Ammon's horn (tissue), 1 donor: Measurements from ENCODE around the gene ADAM12.
"Not testable (repeated sequence)": the region's sequence is repeated elsewhere in the genome, so short reads cannot be mapped to it uniquely, and the experiment has no call there.

Experiments
- DNase-seq: peaks from one replicate; pipeline ENCODE4 v3.0.0-alpha.2; 2016; ENCODE audit warnings: low spot score

ADAM12 gene

DNA sequence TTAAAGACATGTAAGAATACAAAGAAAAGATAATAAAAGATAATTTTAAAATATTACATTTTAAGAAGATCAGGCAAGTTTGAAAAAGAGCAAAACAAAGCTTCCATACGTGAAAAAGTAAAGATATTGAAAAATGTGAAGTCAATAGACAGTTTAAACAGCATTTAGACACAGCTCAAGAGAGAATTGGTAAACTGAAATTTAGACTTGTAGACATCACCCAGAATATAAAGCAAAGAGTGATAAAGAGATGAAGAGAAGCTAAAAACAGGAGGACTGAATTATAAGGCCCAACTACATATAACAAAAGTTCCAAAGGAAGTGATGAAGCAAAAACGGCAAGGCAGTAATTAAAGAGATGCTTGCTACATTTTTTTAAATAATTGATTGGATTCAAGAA, 13.8 kb downstream of the ADAM12 start:
- DNase-seq = no peak

DNA sequence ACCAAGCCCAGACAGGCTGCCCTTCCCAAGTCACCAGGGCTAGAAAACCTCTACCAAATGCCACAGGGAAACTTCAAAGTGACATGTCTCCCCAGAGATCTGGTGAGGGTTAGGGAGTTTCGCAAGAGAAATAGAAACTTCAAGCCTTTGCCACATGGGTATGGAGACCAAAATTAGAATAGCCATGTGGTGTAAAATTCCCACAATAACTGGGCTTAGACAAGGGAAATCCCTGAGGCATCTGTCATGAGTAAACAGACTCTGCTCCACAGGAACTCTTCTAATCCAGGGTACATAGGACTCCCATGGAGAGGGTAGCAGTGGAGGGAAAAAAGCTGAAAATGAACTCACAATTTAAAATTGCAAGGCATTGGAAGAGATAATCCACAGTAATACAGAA, 14.3 kb downstream of the ADAM12 start:
- no peak for DNase-seq

DNA sequence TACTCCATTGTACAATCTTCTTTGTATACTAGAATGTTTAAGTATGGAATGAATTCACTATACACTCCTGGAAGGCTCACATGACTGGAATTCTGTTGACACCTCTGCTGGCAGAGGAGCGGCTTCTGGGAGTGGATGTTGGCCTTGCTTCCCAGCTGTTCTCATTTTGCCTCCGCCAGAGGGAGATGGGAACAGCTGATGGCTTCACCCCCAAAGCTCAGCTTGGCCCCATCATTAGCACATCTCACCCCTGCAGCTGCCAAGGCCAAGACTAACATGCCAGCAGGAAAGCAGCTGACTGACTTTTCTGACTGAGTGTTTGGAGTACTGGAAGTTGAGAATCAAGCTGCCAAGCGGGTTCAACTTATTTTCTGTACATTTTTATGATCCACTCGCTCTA, 15.1 kb downstream of the ADAM12 start:
- DNase-seq = peak; percentile 32

DNA sequence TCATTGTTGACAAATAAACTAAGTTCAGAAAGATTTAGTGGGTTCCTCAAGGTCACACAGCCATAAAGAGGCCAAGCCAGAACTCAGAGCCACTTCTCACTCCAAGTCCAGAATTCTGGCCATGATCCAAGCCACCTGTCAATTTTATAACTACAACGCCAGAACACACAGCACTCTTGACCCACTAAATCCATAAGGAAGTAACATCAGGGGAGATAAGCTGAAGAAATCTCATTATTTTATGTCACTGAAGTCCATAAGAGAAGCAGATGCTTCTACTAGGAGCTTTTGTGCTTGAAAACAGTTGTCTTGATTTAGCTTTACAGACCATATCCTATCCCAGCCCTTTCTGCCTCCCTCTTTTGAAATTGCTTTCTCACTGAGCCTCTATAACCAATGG, 15.9 kb downstream of the ADAM12 start:
- no peak for DNase-seq

DNA sequence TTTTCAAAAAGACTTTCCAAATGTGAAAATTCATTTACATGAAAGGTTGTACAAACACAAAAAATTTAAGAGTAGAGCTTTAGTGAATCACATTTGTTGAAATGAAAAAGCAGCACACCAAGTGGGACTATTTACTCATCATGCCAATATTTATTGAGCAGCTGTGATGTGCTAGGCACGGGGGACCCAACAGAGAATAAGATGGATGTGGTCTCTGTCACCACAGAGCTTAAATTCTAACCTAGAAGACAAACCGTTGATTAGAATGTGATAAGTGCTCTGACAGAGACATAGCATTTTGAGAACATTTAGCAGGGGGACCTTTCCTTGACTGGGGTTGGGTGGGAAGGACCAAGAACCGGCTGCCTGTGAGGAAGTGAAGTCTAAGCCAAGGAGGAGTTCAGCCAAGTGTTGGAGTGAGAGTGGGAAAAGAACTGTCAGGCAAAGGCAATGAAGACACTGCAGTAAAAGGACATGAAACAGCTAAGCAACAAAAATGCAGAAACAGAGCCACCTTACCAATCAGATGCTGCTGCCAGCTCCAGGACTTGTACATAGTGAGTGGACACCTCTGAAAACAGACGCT, 19.1 kb downstream of the ADAM12 start:
- no peak for DNase-seq

DNA sequence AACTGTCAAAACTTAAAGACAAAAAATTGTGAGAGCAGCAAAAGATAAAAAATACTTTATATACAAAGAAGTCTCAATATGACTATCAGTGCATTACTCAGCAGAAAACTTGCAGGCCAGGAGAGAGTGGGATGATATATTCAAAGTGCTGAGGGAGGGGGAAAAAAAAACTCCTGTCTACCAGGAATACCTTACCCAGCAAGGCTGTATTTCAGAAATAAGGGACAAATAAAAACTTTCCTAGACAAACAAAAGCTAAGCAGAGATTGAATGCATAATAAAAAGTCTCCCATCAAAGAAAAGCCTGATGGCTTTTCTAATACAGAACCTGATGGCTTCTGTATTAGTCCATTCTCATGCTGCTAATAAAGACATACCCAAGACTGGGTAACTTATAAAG, 31.1 kb downstream of the ADAM12 start:
- no peak for DNase-seq

DNA sequence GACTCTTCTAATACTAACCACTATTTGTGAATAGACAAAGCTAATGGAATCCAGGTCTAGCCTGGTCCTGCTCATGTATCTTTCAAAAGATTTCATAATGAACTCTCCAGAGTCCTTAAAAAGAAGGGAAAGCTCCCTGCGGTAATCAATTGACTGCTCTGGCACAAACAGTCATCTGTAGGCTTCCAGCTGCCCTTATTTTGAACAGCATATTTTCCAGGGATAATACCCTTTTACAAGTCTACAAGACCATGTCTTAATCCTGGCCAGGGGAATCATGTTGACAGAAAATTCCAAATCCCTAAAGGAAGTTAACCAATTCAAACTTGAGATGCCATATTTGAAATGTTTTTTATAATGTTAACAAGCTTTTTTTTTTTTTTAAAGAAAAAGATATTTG, 34.6 kb downstream of the ADAM12 start:
- DNase-seq = no peak

DNA sequence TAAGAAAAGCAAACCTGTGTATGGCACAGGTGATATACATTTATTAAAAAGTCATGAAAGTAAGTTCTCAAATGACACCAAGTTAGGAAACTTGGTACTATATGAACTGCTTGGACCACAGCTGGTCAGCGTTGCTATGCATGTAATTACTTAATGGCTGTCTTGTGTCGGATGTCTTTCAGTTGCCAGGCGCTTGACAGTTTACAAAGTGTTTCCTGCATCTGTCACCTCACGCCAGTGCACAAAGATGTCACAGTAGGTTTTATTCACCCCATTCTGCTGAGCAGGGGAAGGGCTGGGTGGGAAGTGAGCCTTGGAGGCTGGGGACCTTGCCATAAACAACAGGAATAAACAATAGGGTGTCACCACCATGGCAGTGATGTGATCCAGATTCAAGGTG, 35.8 kb downstream of the ADAM12 start:
- DNase-seq = no peak

DNA sequence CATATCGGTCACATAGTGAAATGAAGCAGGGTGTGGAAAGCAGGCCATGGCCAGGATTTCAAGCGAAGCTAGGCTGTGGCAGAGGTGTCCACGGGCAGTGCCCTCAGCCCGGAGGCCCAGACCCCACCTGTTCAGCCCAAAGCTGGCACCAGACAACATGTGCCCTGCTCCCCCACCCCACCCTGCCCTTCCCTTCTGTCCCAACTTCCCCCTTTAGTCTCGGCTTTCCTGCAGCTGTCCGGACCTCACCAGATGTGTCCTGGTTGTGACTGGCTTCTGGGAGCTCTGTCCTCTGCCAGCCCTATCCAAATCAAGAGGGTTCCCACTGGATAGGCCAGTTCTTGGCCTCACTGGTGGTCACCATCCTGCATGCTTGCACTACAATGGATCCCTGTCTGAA, 37.3 kb downstream of the ADAM12 start:
- DNase-seq = no peak

DNA sequence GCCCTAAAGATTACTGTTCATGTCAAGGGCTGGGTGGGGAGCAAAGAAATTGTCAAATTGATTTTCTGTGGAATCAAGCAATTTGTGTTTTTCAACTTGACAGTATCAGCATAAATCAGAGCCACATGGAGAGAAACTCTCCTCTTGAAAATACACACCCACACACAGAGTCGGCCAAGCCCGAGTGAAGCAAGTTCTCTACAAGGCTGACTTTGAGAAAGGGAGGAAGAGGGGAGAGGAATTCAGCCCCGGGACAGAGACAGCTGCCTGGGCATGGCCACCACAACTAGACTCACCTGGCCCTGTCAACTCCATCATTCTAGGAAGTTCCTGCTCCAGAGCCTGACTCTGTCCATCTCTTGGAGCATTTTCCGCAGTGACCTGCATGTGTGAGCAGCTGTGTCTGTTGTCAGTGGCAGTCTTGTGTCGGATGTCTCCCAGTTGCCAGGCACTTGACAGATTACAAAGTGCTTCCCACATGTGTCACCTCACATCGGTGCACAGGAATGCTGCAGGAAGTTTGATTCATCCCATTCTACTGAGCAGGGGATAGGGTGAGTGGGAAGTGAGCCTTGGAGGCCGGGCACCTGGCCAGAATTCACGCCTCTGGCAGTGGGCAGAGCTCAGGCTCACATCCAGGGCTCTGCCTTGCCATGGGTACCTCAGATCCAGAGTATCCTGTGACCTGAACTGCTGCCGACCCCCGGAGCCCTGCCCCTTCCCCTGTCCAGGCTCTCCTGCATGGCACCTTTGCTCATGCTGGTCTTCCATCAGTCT, 37.9 kb downstream of the ADAM12 start:
- no peak for DNase-seq

DNA sequence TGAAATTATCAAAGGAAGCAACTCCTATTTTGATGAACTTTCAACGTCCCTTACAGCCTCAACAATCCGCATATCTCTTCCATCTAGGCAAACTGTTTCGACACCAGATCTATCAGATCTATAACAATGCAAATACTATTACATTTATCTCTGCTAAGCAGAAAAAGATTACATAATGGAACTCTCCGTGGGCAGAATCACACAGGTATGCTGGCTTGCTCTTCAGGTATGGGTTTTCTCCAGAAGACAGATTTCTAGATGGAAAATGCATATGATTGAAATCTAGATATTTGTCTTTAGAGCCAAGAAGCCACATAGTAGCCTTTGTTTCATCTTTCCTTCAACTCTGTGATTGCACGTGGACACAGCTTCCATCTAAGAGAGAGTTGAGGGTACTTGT, 38.6 kb downstream of the ADAM12 start:
- DNase-seq = no peak

DNA sequence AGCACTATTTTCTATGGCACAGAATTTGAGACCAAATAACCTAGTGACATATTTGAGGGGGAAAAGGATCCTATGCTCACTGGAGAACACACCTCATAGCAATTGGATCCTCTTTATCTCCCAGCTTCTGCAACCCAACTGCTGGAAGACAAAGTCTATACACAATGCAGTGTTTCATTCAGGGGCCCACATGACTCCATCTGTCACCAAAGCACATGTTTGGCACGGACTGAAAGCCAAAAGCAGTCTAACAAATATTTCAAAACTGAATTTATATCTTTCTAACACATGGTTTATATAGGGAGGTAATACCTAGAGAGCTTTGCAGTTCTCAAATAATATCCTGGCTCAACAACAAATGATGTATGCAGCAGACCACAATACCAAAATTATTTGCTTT, 39.2 kb downstream of the ADAM12 start:
- DNase-seq = peak; percentile 61

DNA sequence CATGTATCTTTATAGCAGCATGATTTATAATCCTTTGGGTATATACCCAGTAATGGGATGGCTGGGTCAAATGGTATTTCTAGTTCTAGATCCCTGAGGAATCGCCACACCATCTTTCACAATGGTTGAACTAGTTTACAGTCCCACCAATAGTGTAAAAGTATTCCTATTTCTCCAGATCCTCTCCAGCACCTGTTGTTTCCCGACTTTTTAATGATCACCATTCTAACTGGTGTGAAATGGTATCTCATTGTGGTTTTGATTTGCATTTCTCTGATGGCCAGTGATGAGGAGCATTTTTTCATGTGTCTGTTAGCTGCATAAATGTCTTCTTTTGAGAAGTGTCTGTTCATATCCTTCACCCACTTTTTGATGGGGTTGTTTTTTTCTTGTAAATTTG, 44.8 kb downstream of the ADAM12 start:
- DNase-seq = not testable (repeated sequence)

DNA sequence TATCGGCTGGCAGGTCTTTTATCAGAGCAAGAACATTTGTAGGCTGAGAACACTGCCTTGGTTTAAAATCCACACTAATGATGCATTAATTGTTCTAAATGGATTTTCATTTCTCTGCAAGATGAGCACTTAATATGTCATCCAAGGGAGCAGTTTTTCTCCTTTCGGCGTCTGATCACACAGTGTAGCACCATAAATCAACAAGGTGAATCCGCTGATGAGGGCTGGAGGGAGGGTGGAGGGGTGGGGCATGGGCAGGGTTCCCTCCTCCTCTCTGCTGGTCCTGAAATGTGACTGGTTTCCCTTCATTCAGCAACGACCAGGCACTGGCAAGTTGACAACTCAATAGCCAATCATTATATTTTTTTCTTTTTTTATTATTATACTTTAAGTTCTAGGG, 45.6 kb downstream of the ADAM12 start:
- DNase-seq = no peak

DNA sequence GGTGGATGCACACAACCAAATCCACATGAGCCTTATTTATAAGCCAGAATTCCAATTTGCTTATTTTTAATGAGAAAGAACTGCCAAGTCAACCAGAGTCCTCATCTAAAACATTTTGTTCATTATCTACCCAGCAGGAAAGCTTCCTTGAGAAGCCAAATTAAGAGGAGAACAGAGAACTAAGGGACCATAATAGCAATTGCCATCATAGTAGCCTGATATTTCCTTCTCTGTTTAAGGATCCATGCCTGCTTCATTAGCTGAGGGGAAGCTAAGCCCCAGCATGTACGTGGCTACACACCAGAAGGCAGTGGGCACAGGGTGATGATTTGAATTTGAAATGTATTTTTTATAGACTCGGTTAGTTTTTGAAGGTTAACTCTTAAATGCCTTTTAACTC, 46.8 kb downstream of the ADAM12 start:
- no peak for DNase-seq

DNA sequence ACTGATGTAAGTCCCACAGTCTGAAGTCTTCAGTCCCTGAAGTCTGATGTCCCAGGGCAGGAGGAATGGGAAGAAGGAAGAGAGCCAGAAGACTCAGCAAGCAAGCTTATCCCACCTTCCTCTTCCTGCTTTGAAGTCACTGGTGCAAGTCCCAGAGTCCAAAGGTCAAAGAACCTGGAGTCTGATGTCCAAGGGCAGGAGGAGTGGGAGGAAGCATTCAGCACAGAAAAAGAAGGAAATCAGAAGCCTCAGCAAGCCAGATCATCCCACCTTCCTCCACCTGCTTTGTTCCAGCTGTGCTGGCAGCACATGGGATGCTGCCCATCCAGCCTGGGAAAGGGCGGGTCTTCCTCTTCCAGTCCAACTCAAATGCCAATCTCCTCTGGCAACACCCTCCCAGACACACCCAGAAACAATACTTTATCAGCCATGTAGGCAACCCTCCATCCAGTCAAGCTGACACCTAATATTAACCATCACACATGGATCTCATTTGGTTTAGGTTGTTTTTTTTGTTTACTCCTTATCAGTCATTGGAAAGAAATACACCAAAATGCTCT, 50.9 kb downstream of the ADAM12 start:
- DNase-seq = no peak

DNA sequence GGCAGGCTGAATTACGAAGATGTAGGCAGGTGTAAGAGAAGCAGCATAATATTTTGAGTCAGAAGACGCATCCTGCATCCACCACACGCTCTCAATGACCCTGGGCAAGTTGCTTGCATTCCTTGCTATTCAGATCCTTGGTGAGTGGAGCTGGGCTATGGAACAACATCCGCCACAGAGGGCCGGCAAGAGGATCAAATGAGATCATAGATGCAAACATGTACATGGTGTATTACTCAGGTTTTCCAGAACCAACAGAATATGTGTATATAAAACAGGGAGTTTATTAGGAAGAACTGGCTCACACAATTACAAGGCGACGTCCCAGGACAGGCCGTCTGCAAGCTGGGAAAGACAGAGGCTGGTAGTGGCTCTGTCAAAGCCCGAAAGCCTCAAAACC, 51.5 kb downstream of the ADAM12 start:
- DNase-seq = no peak

DNA sequence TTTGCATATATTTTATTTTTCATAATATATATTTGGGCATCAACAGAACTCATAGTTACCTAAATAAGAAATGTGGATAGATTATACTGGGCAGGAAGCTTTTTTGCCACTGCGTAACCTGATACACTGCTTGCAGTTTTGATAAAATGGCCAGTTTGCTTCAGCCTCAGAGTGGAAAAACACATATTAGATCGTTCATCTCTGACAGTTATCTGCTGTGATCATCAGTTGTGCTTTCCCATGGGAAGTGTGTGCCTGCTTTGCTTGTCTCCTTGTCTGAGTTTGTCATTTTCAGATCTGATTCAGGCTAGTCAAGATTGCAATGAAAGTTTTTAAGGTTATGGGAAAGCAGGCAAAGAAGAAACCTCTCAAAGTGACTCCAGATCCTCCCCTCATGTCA, 54.0 kb downstream of the ADAM12 start:
- DNase-seq = no peak

DNA sequence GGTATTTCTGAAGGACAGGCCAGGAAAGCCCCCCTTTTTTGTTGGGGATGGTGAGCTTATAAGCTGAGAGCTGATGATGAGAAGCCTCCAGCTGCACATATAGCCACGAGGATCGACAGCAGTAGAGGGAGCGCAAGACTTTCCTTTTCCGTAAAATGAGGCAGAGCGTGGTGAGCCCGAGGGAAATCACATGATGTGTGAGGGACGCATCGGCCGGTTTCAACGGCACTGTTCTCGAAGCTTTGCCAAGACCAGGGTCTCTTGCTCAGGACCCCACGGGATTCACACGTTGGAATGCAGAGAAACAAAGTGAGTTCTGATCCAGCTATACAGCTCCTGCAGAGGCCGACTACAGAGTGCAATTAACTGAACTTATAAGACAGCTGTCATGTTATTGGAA, 55.7 kb downstream of the ADAM12 start:
- no peak for DNase-seq

DNA sequence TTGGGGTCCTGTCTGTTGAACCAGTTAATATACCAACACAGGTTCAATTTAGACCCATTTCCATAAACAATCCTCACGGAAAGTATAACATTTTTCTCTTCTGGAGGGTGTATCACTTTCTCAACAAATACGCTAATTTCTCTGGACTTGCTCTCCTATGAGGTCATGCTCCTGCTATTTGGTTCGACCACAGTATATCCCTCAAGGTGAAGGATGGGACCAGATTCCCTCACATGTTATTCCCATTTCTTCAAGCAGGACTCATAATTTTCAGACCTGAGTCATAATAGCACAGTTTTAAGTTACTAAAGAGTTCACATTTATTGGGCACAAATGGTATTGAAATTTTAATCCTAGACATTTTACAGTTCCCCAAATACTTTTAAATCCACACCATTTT, 57.2 kb downstream of the ADAM12 start:
- no peak for DNase-seq

DNA sequence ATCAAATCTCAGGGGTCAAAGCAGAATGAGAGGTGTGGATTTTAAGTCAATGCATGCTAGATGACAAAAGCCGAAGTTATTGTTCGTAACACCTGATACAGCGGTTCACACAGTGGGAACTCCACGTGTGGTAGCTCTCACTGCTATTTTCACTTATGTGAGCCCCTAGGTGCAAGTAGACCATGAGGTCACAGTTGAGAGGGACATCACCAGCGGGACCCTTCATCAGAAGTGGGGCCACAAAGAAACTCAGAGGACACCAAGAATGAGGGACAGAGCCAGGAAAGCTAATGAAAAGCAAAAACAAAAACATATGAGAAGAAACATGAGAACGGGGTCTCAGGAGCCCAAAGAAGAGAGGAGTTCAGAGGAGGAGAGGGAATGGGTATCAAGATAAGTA, 63.5 kb downstream of the ADAM12 start:
- no peak for DNase-seq

DNA sequence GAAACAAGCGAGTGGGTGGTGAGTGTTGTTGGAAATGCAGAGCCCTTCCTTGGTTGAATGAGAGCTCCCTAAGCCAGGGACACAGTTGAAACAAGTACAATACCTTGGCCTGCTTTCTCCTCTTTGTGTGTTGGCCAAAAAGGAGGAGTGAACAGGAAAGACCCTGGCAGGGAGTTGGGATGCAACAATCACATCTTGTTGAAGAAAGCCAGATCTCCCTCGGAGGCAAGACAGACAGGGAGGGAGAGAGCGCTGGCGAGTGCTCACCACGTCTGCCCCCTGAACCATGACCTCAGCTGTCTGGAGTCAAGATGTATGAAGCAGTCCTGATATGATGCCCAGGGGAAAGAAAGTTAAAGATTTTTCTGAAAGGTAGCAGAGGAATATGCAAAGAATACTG, 66.8 kb downstream of the ADAM12 start:
- DNase-seq = no peak

DNA sequence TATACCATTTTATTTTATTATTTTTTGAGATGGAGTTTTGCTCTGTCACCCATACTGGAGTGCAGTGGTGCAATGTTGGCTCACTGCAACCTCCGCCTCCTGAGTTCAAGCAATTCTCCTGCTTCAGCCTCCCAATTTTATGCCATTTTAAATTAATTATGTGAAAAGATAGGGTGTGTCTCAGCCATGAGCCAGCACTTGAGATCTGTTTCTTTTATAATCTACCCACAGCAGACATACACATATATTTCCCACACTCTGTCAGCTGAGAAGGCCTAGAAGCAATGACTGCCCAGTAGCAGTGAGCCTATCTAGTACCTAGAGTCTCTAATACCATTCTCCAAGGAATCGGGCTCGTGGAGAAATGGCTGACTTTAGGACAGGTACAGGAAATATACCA, 70.5 kb downstream of the ADAM12 start:
- no peak for DNase-seq
